Trophoblast cell (in vitro differentiated cells and primary cell): Measurements from ENCODE around the gene ALOX5AP.
A peak's percentile ranks its signal among the peaks of the same experiment; 100 is the strongest.

Experiments used
- DNase-seq, 2 donors: peaks; one replicate each; pipeline ENCODE4 v3.0.0-alpha.2; 2016
- H2AFZ ChIP-seq: 2 replicates; pipeline ENCODE4 v1.6.1; 2013; ENCODE audit warnings: low read length, moderate library complexity, mild to moderate bottlenecking; ENCODE audit not compliant: insufficient read depth, poor library complexity
- H2AK5ac ChIP-seq: 2 replicates; pipeline ENCODE4 v1.6.1; 2013; ENCODE audit warnings: mild to moderate bottlenecking, low read length
- H2BK120ac ChIP-seq: 2 replicates; pipeline ENCODE4 v1.6.1; 2013; ENCODE audit warnings: low read length, mild to moderate bottlenecking, moderate library complexity; ENCODE audit not compliant: insufficient read depth, poor library complexity
- H2BK12ac ChIP-seq: 2 replicates; pipeline ENCODE4 v1.6.1; 2013; ENCODE audit warnings: mild to moderate bottlenecking, low read length, moderate library complexity
- H2BK5ac ChIP-seq: 2 replicates; pipeline ENCODE4 v1.6.1; 2013; ENCODE audit warnings: low read length, low read depth, moderate library complexity, mild to moderate bottlenecking; ENCODE audit not compliant: poor library complexity
- H3K14ac ChIP-seq: 2 replicates; pipeline ENCODE4 v1.6.1; 2013; ENCODE audit warnings: mild to moderate bottlenecking, low read length
- H3K18ac ChIP-seq: 2 replicates; pipeline ENCODE4 v1.6.1; 2013; ENCODE audit warnings: mild to moderate bottlenecking, low read length
- H3K23ac ChIP-seq: 2 replicates; pipeline ENCODE4 v1.6.1; 2013; ENCODE audit warnings: low read length
- H3K27ac ChIP-seq: 2 replicates; pipeline ENCODE4 v1.5.1; 2013; ENCODE audit warnings: low read depth, mild to moderate bottlenecking, inconsistent platforms, low read length, moderate library complexity
- H3K27me3 ChIP-seq: 2 replicates; pipeline ENCODE4 v1.6.1; 2013; ENCODE audit warnings: inconsistent platforms, mild to moderate bottlenecking, low read length, moderate library complexity; ENCODE audit not compliant: insufficient read depth
- H3K36me3 ChIP-seq, 2 experiments: 1 replicate in 1 of 2; 2 replicates in 1 of 2; pipeline ENCODE4 v1.6.1; 2013; ENCODE audit warnings: low read length in 2 of 2, mild to moderate bottlenecking in 2 of 2, moderate library complexity in 1 of 2; ENCODE audit not compliant: insufficient read depth in 2 of 2, control insufficient read depth in 1 of 2
- H3K4ac ChIP-seq: 2 replicates; pipeline ENCODE4 v1.6.1; 2013; ENCODE audit warnings: low read depth, mild to moderate bottlenecking, low read length, moderate library complexity
- H3K4me1 ChIP-seq, 2 experiments: 1 replicate in 1 of 2; 2 replicates in 1 of 2; pipeline ENCODE4 v1.6.1; 2013; ENCODE audit warnings: low read length in 2 of 2, mild to moderate bottlenecking in 2 of 2, moderate library complexity in 1 of 2; ENCODE audit not compliant: insufficient read depth in 2 of 2, control insufficient read depth in 1 of 2
- H3K4me2 ChIP-seq: 2 replicates; pipeline ENCODE4 v1.6.1; 2013; ENCODE audit warnings: inconsistent platforms, mild to moderate bottlenecking, low read length, moderate library complexity
- H3K4me3 ChIP-seq: 2 replicates; pipeline ENCODE4 v1.5.1; 2013; ENCODE audit warnings: mild to moderate bottlenecking, low read depth, low read length, inconsistent platforms
- H3K79me1 ChIP-seq: one replicate; pipeline ENCODE4 v1.6.1; 2013; ENCODE audit warnings: low read length
- H3K79me2 ChIP-seq: 2 replicates; pipeline ENCODE4 v1.6.1; 2013; ENCODE audit warnings: low read length, mild to moderate bottlenecking; ENCODE audit not compliant: control insufficient read depth, insufficient read depth, poor library complexity
- H3K9ac ChIP-seq: 2 replicates; pipeline ENCODE4 v1.6.1; 2013; ENCODE audit warnings: mild to moderate bottlenecking, low read length
- H3K9me3 ChIP-seq: 2 replicates; pipeline ENCODE4 v1.6.1; 2013; ENCODE audit warnings: low read depth, mild to moderate bottlenecking, control low read depth, inconsistent platforms, low read length; ENCODE audit not compliant: insufficient read depth
- H4K12ac ChIP-seq: 2 replicates; pipeline ENCODE4 v1.6.1; 2013; ENCODE audit warnings: low read depth, mild to moderate bottlenecking, low read length, moderate library complexity
- H4K8ac ChIP-seq: 2 replicates; pipeline ENCODE4 v1.6.1; 2013; ENCODE audit warnings: low read depth, mild to moderate bottlenecking, low read length, moderate library complexity
- H4K91ac ChIP-seq: one replicate; pipeline ENCODE4 v1.6.1; 2013; ENCODE audit warnings: low read depth, mild to moderate bottlenecking, low read length, moderate library complexity
- WGBS: extraction: QIAGEN DNeasy Blood & Tissue Kit; methylation state at CpG from one replicate; pipeline ENCODE4 v1.1.7; 2013; ENCODE audit warnings: missing lambda C conversion rate; ENCODE audit not compliant: insufficient read length, insufficient coverage; ENCODE audit errors: extremely low coverage; 5-methylcytosine and 5-hydroxymethylcytosine counted together

Gene ALOX5AP

DNA sequence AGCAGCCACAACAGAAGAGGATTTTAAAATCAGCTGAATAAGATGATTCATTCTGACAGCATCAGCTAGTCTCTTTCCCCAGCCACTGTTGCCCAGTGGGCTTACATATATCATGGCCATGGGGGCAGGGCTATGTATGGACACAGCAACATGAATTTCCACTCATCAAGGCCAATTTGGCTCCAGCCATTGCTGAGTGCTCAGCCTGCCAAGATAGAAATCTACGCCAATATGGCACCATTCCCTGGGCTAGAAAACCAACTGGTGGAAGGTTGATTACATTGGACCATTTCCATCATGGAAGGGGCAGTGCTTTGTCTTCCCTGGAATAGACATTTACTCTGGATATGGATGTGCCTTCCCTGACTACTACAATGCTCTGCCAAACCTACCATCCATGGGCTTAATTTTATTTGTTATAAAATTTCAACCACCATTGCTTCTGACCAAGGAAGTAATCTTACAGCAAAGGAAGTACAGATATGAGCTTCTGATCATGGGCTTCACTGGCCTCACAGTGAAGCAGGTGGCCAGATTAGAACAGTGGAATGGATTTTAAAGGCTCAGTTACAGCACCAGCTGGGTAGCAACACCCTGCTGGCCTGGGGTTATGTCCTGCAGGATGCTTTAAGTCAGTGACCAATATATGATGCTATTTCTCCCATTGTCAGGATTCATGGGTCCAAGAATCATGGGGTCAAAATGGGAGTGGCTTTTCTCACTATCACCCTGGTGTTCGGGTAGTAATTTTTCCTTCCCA, 9.8 kb upstream of the ALOX5AP start:
- no peak overlapping the region for H2AFZ ChIP-seq
- H3K79me1 ChIP-seq: no peaks in the 10 kb centered on the region
- DNase-seq: no peak
- no CpG with 5 or more reads among the region's 2 CpGs for WGBS
- H2AK5ac ChIP-seq: no peak overlapping the region
- H3K4me3 ChIP-seq: no peak overlapping the region
- H3K9ac ChIP-seq: no peak overlapping the region
- H3K14ac ChIP-seq: no peak overlapping the region
- no peaks in the 10 kb centered on the region for H3K36me3 ChIP-seq
- no peak overlapping the region for H2BK120ac ChIP-seq
- H3K27ac ChIP-seq: no peak overlapping the region
- H4K12ac ChIP-seq: no peak overlapping the region
- no peak overlapping the region for H3K4me2 ChIP-seq
- H3K4ac ChIP-seq: no peak overlapping the region
- H2BK12ac ChIP-seq: no peak overlapping the region
- no peak overlapping the region for H2BK5ac ChIP-seq
- no peaks in the 10 kb centered on the region for H3K79me2 ChIP-seq
- no peak overlapping the region for H4K8ac ChIP-seq
- no peak overlapping the region for H3K18ac ChIP-seq
- H3K9me3 ChIP-seq: no peaks in the 10 kb centered on the region
- H3K27me3 ChIP-seq: no peaks in the 10 kb centered on the region
- no peak overlapping the region for H4K91ac ChIP-seq
- H3K23ac ChIP-seq: no peak overlapping the region
- H3K4me1 ChIP-seq: peaks cover 2% of the 10 kb centered on the region in 2 experiments

GRCh38 chr13:30726192-30726591, 9.2 kb upstream of the ALOX5AP start:
- Histone ChIP-seq H3K4ac (no peak overlapping the region), H3K4me3 (no peak overlapping the region), H2BK5ac (no peak overlapping the region), H2BK12ac (no peak overlapping the region), H4K91ac (no peak overlapping the region), H3K79me2 (no peaks in the 10 kb centered on the region), H3K4me1 (peaks cover 3 to 6% of the 10 kb centered on the region in 2 experiments), H2BK120ac (no peak overlapping the region), H3K27ac (no peak overlapping the region), H2AFZ (no peak overlapping the region), H3K27me3 (no peaks in the 10 kb centered on the region), H4K8ac (no peak overlapping the region), H3K14ac (no peak overlapping the region), H3K36me3 (no peaks in the 10 kb centered on the region), H3K18ac (no peak overlapping the region), H3K23ac (no peak overlapping the region), H3K4me2 (no peak overlapping the region), H3K9ac (no peak overlapping the region), H3K9me3 (no peaks in the 10 kb centered on the region), H2AK5ac (no peak overlapping the region), H3K79me1 (no peaks in the 10 kb centered on the region), H4K12ac (no peak overlapping the region)
- DNase-seq: peak; percentile 44 to 68
- no CpG with 5 or more reads among the region's 1 CpG for WGBS

GRCh38 chr13:30727491-30728355, 7.6 kb upstream of the ALOX5AP start:
- no peaks in the 10 kb centered on the region for H3K27me3 ChIP-seq
- no peak for DNase-seq
- no peak overlapping the region for H4K12ac ChIP-seq
- no peak overlapping the region for H2BK120ac ChIP-seq
- no peak overlapping the region for H3K4ac ChIP-seq
- H4K8ac ChIP-seq: no peak overlapping the region
- no peak overlapping the region for H2BK5ac ChIP-seq
- H3K9me3 ChIP-seq: no peaks in the 10 kb centered on the region
- no peak overlapping the region for H3K23ac ChIP-seq
- no peak overlapping the region for H2AFZ ChIP-seq
- H2BK12ac ChIP-seq: no peak overlapping the region
- no peak overlapping the region for H3K4me2 ChIP-seq
- no peak overlapping the region for H3K9ac ChIP-seq
- H3K79me1 ChIP-seq: no peaks in the 10 kb centered on the region
- no peaks in the 10 kb centered on the region for H3K36me3 ChIP-seq
- H4K91ac ChIP-seq: no peak overlapping the region
- no CpG with 5 or more reads among the region's 6 CpGs for WGBS
- no peak overlapping the region for H3K4me3 ChIP-seq
- no peak overlapping the region for H3K18ac ChIP-seq
- H3K79me2 ChIP-seq: no peaks in the 10 kb centered on the region
- H3K4me1 ChIP-seq: peaks cover 3 to 6% of the 10 kb centered on the region in 2 experiments
- no peak overlapping the region for H2AK5ac ChIP-seq
- H3K27ac ChIP-seq: no peak overlapping the region
- no peak overlapping the region for H3K14ac ChIP-seq

- Histone ChIP-seq H3K27me3 (no peaks in the 10 kb centered on the region), H4K8ac (no peak overlapping the region), H3K79me2 (no peaks in the 10 kb centered on the region), H3K9ac (no peak overlapping the region), H3K9me3 (no peaks in the 10 kb centered on the region), H3K23ac (no peak overlapping the region), H2BK120ac (no peak overlapping the region), H2BK12ac (no peak overlapping the region), H2BK5ac (no peak overlapping the region), H3K4ac (no peak overlapping the region), H3K14ac (no peak overlapping the region), H3K79me1 (peaks cover 5% of the 10 kb centered on the region), H4K12ac (no peak overlapping the region), H3K27ac (no peak overlapping the region), H3K4me3 (no peak overlapping the region), H3K18ac (no peak overlapping the region), H3K4me1 (peaks cover 6 to 9% of the 10 kb centered on the region in 2 experiments), H4K91ac (no peak overlapping the region), H2AFZ (no peak overlapping the region), H2AK5ac (no peak overlapping the region), H3K36me3 (no peaks in the 10 kb centered on the region), H3K4me2 (no peak overlapping the region)
- DNase-seq: no peak
- no CpG with 5 or more reads among the region's 8 CpGs for WGBS
Measured at GRCh38 chr13:30729801-30730200, 5.5 kb upstream of the ALOX5AP start.
